BLaER1 treated with 17β-estradiol and CSF1 and Interleukin-3, amounts not matched to agents 10 nM and 100 nM (cell line): ENCODE measurements around the gene SKIC8.

Source experiments
- H3K27ac ChIP-seq, 11 experiments: shearing (Covaris generic); formaldehyde crosslinking; 2 replicates each; pipeline ENCODE4 v1.8.1; 2022
- H3K27me3 ChIP-seq, 11 experiments: shearing (Covaris generic); formaldehyde crosslinking; 2 replicates each; pipeline ENCODE4 v1.8.1; 2022
- H3K36me3 ChIP-seq, 11 experiments: shearing (Covaris generic); formaldehyde crosslinking; 2 replicates each; pipeline ENCODE4 v1.8.1; 2022
- H3K4me1 ChIP-seq, 10 experiments: shearing (Covaris generic); formaldehyde crosslinking; 2 replicates each; pipeline ENCODE4 v1.8.1; 2022
- H3K4me2 ChIP-seq, 11 experiments: shearing (Covaris generic); formaldehyde crosslinking; 2 replicates each; pipeline ENCODE4 v1.8.1; 2022
- H3K4me3 ChIP-seq, 10 experiments: shearing (Covaris generic); formaldehyde crosslinking; 2 replicates each; pipeline ENCODE4 v1.8.1; 2022
- H3K9ac ChIP-seq, 11 experiments: shearing (Covaris generic); formaldehyde crosslinking; 2 replicates each; pipeline ENCODE4 v1.8.1; 2022
- H3K9me3 ChIP-seq, 11 experiments: shearing (Covaris generic); formaldehyde crosslinking; replicated peaks in 1 of 11; 2 replicates each; pipeline ENCODE4 v1.8.1; 2022
- H4K20me1 ChIP-seq, 11 experiments: shearing (Covaris generic); formaldehyde crosslinking; 2 replicates each; pipeline ENCODE4 v1.8.1; 2022
- Cebpa-rat ChIP-seq, 11 experiments: shearing (Covaris generic); IDR thresholded peaks; 2 replicates each; pipeline ENCODE4 v1.8.1; 2022

Gene SKIC8

DNA sequence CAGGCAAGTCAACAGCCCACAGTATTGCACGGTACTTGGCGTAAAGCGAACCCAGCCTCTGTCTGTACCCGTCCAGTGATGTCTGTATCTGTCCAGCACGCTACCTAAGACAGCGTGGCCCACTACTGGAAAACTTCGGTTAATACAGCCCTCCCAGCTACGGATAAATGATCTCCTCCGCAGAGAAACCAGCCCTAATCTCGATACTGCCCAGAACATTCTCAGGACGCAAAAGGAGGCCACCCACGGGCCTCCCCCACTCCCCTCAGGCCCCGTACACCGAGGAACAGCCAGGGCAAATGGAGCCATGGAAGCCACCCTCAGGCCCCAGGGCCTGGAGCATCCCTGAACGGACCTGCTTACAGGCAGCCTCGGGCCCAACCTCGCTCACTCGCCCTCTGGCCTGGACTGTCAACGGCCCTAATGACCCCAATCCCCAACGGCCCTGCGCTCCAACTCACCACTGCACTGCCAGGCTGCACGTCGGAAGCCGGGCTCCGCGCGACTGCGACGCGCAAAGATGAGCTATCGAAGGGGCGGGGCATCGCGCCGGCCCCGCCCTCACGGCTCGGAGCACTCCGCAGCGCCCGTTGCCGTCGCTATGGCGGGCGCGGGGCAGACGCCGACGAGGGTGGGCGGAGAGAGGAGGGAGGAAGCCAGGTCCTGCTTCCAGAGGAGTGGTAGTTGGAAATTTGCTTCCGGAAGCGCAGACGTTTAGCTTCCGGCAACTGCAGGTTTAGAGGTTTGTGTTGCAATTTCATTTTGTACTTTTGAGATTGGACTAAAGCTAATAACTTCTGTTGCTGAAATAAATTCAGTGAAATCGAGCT is at the start of gene SKIC8:
Gene SKIC8 (minus strand): TSS at position 509 of the 830 bp plus-strand sequence. CDS start 3,923 bp downstream, outside the sequence.
- no peaks in the 10 kb centered on the region for H3K27me3 ChIP-seq
- H3K9me3 ChIP-seq, result 0 out of 22 replicates have a peak, but pooled peaks cover 0 to 5% (median 0%) of the 10 kb centered on the region in 11 experiments
- H3K9ac ChIP-seq, result peak within 1 kb of the TSS; percentile 82 to 93 (median 89)
- peaks cover 13 to 35% (median 25%) of the 10 kb centered on the region in 10 experiments for H3K4me1 ChIP-seq
- H4K20me1 ChIP-seq, result peaks cover 0 to 14% (median 0%) of the 10 kb centered on the region in 11 experiments; a peak in 2 of 22 replicates
- peak within 1 kb of the TSS; percentile 84 to 98 (median 92) for H3K4me2 ChIP-seq
- H3K4me3 ChIP-seq, result peak within 1 kb of the TSS; percentile 77 to 99 (median 92)
- H3K36me3 ChIP-seq, result peaks cover 5 to 15% (median 14%) of the 10 kb centered on the region in 11 experiments; a peak in 21 of 22 replicates
- peak in 4 of 11 experiments; percentile 19 to 31 (median 28); a peak in 3 of 22 replicates for TF ChIP-seq Cebpa-rat (IDR thresholded peaks at IDR 0.05)
- peak within 1 kb of the TSS; percentile 64 to 88 (median 80) for H3K27ac ChIP-seq

DNA sequence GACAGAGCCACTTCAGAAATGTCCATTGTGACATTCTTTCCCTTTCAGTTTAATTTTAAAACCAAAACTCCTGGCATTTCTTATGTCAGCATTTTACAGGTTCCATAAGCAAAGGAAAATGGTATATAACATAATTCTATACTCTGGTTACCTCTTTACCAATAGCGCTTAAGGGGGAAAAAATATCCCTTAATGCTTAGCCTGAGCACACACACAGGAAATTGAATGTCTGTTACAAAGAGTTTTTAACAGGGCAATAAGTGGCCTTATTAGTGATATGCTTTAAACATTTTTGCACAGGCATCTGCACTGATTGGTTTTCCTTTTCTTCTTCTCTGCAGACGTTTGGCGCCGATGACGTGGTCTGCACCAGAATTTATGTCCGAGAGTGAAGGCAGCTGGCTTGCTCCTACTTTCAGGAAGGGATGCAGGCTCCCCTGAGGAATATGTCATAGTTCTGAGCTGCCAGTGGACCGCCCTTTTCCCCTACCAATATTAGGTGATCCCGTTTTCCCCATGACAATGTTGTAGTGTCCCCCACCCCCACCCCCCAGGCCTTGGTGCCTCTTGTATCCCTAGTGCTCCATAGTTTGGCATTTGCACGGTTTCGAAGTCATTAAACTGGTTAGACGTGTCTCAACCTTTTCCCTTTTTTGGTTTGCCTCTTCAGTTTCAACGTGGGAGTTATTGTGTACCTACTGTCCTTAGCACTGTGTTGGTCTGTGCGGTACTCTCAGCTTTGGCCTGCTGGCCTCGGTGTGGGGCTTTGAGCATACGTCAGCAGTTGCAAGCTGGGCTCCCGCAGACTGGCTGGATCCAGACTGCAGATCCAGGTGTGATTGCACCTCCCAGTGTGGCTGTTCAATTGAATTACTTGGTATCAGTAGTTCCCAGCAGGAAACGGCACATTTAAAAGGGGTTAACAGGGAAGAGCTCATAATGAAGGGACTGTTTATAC is 48.5 kb upstream of the SKIC8 start:
- Histone ChIP-seq H3K4me3 (no peak overlapping the region), H3K9ac (no peak overlapping the region), H3K9me3 (no peaks in the 10 kb centered on the region; a peak in 1 of 22 replicates), H3K27me3 (peaks cover 0 to 2% (median 0%) of the 10 kb centered on the region in 11 experiments; a peak in 4 of 22 replicates), H4K20me1 (no peaks in the 10 kb centered on the region), H3K36me3 (no peaks in the 10 kb centered on the region), H3K27ac (no peak overlapping the region), H3K4me1 (no peaks in the 10 kb centered on the region), H3K4me2 (no peak overlapping the region)
- no peak for TF ChIP-seq Cebpa-rat (IDR thresholded peaks at IDR 0.05)

DNA sequence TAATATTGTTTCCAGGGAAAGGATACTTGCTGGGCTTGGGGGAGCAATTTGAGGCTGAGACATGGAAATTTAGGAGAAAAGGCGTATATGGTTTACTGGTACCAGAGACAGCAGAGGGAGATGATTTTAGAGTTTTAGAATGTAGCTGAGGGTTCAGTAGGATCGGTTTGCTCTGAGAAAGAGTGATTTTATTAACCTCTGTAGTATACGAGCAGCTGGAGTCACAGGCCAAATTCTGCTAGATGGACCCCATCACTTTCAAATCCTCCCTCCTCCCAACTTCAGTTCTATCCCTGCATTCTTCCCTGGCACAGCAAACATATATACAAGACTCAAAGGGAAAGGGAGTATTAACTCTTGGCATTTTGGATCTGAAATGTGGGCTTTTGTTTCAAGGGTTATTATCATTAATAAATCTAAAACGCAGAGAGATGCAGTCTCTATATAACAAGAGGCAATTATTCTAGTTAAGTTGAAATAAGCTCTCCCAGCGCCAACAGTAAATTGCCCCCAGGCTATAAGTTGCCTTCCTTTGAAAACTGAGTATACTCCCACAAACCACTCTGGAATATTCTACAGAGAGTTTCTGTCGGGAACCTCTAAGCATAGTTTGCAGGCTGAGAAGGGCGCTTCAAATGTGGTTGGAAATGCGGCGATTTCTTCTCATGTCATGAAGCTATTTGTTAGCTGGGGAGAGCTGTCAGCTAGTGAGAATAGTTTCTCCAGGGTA is 46.2 kb upstream of the SKIC8 start:
- no peaks in the 10 kb centered on the region for H3K36me3 ChIP-seq
- TF ChIP-seq Cebpa-rat (IDR thresholded peaks at IDR 0.05), result no peak
- H4K20me1 ChIP-seq, result no peaks in the 10 kb centered on the region; a peak in 3 of 22 replicates
- H3K27me3 ChIP-seq, result peaks cover 18 to 25% (median 21%) of the 10 kb centered on the region in 11 experiments
- H3K9ac ChIP-seq, result no peak overlapping the region
- no peaks in the 10 kb centered on the region for H3K9me3 ChIP-seq
- no peak overlapping the region for H3K27ac ChIP-seq
- no peaks in the 10 kb centered on the region for H3K4me1 ChIP-seq
- H3K4me3 ChIP-seq, result no peak overlapping the region
- H3K4me2 ChIP-seq, result no peak overlapping the region

DNA sequence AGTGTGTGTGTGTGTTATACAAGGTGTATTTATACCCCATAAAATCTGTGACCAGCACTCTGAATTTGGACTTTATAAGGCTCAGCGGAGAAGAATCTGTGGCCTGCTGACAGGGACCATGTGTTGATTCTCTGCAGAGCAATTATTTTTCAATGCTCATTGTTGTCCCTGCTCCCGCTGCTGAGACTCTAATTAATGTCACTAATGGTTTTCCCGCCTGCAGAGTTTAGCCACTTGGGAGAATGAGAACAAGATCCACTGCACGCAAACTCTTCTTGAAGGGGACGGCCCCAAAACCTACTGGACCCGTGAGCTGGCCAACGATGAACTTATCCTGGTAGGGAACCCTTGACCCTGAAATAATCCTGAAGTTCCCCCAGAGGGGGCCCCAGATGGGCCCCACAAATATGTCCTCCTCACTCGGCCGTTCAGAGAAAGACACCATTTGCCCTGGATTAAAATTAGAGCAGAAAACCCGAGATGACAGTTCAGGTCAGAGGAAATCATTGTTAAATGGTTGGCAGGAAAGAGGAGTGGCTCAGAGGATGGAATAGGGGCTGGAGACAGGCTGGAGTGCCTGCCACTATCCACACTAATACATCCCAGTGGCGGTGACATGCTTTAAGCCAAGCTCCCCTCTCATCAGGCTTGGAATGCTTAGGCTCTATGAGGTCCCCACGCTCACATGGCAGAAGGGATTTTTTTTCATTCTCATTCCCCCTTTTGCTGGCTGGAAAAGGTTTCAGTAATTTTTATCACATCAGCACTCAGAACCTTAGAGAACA is 44.1 kb upstream of the SKIC8 start:
- H3K4me2 ChIP-seq, result no peak overlapping the region
- no peak overlapping the region for H3K9ac ChIP-seq
- no peak overlapping the region for H3K4me3 ChIP-seq
- no peaks in the 10 kb centered on the region for H3K9me3 ChIP-seq
- no peaks in the 10 kb centered on the region for H3K36me3 ChIP-seq
- H4K20me1 ChIP-seq, result no peaks in the 10 kb centered on the region; a peak in 3 of 22 replicates
- H3K4me1 ChIP-seq, result peaks cover 0 to 10% (median 7%) of the 10 kb centered on the region in 10 experiments; a peak in 11 of 20 replicates
- TF ChIP-seq Cebpa-rat (IDR thresholded peaks at IDR 0.05), result no peak
- H3K27ac ChIP-seq, result no peak overlapping the region
- peaks cover 34 to 46% (median 42%) of the 10 kb centered on the region in 11 experiments for H3K27me3 ChIP-seq

DNA sequence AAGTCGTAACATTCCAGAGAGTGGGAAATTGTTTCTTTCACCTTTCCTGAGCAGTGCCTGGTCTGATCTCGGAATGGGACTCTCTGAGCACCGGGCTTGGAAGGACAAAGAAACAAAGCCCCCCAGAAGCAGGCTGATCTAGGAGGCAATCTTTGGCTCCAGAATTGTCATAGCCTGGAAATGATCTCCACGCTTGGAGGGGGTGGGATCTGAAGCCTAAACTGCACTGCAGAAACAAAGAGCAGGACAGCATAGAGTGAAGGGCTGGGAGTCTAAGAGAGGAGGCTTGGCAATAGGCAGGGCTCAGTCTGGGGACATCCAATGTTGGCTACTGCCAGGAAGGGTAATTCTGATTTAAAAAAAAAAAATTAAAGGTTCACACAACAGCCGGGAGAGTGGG is 42.6 kb upstream of the SKIC8 start:
- H4K20me1 ChIP-seq, result no peaks in the 10 kb centered on the region; a peak in 3 of 22 replicates
- H3K27ac ChIP-seq, result no peak overlapping the region
- no peaks in the 10 kb centered on the region for H3K9me3 ChIP-seq
- H3K4me2 ChIP-seq, result no peak overlapping the region
- no peak overlapping the region for H3K9ac ChIP-seq
- H3K4me3 ChIP-seq, result no peak overlapping the region
- H3K36me3 ChIP-seq, result no peaks in the 10 kb centered on the region
- H3K4me1 ChIP-seq, result peaks cover 0 to 10% (median 7%) of the 10 kb centered on the region in 10 experiments; a peak in 11 of 20 replicates
- no peak for TF ChIP-seq Cebpa-rat (IDR thresholded peaks at IDR 0.05)
- H3K27me3 ChIP-seq, result peaks cover 34 to 51% (median 42%) of the 10 kb centered on the region in 11 experiments

DNA sequence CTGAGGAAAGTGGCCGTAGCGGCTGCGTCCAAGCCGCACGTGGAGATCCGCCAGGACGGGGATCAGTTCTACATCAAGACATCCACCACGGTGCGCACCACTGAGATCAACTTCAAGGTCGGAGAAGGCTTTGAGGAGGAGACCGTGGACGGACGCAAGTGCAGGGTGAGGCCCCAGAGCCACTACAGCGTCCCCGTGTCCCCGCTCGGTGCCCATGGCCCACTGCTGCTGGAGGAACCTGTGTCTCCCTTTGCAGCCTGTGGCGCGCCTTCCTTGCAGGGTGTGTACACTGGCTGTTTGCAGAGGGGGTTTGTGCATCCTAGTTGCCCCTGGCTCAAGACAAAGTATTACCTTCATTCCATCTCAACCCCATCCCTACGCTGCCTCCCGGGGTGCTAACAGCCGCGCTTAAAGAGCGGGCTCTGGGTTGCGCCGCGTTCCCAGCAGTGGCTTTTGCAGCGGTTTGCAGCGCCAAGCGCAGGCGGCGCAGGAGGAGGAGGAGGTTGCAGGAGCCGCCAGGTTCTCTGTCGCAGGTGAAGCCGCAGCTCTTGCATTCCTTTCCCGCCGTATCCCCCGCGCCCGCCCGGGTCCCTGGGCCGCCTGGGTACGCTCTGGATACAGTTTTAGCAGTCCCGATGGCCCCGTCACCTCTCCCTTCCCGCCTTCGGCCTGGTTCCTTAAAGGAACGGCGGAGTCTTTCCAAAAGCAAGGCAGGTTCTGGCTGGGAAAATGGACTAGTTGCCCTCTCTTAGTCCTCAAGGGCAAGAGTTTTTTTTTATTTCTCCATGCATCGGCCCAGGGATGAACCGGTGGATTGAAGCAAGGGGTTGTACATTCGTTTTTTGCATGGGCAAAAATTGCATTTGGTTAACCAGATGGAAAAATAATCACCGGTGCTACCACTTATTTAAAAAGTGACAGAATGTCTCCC is 41.9 kb upstream of the SKIC8 start:
- H3K9me3 ChIP-seq, result no peaks in the 10 kb centered on the region
- H3K9ac ChIP-seq, result no peak overlapping the region
- peaks cover 34 to 51% (median 42%) of the 10 kb centered on the region in 11 experiments for H3K27me3 ChIP-seq
- H3K4me3 ChIP-seq, result no peak overlapping the region
- peaks cover 0 to 10% (median 7%) of the 10 kb centered on the region in 10 experiments; a peak in 11 of 20 replicates for H3K4me1 ChIP-seq
- H4K20me1 ChIP-seq, result no peaks in the 10 kb centered on the region; a peak in 3 of 22 replicates
- no peaks in the 10 kb centered on the region for H3K36me3 ChIP-seq
- TF ChIP-seq Cebpa-rat (IDR thresholded peaks at IDR 0.05), result no peak
- H3K4me2 ChIP-seq, result no peak overlapping the region
- H3K27ac ChIP-seq, result no peak overlapping the region
